Panc1 (cell line): ENCODE results near the gene GTF2A1L.

ENCODE experiments used
- CTCF ChIP-seq: fragments of 450-650 bp; IDR thresholded peaks from 2 replicates; pipeline ENCODE4 v1.5.1; 2017; ENCODE audit warnings: mild to moderate bottlenecking
- POLR2AphosphoS5 ChIP-seq: IDR thresholded peaks from 2 replicates; pipeline ENCODE4 v1.6.1; 2012; ENCODE audit warnings: mild to moderate bottlenecking, low read depth, low read length, moderate library complexity

- no peak for TF ChIP-seq POLR2AphosphoS5
- TF ChIP-seq CTCF: no peak
These were observed 1.9 kb downstream of the GTF2A1L start for GRCh38 chr2:48619526-48619925.
